Central memory CD8-positive, alpha-beta T cell (primary cell): ENCODE data around the gene CPEB3.

ENCODE experiments used
- ATAC-seq: fragments of 150-1000 bp; cut with Tn5 transposase; replicated peaks from 2 replicates; pipeline ENCODE4 v1.10.0; 2022; ENCODE audit warnings: mild to moderate bottlenecking, moderate FRiP score, moderate number of reproducible peaks; ENCODE audit not compliant: poor library complexity, severe bottlenecking; ENCODE audit errors: extremely low read depth
- DNase-seq, 2 donors: peaks; one replicate each; pipeline ENCODE4 v3.0.0; 2021; ENCODE audit warnings: low spot score in 2 of 2
- H3K27ac Mint-ChIP-seq: one replicate; pipeline ENCODE4 v1.8.0; 2022; ENCODE audit warnings: low read depth, mild to moderate bottlenecking, moderate library complexity, mixed read lengths
- H3K27me3 Mint-ChIP-seq: one replicate; pipeline ENCODE4 v1.8.0; 2022; ENCODE audit warnings: mixed read lengths
- H3K36me3 Mint-ChIP-seq: one replicate; pipeline ENCODE4 v1.8.0; 2022; ENCODE audit warnings: mild to moderate bottlenecking, moderate library complexity, mixed read lengths; ENCODE audit not compliant: insufficient read depth
- H3K4me1 Mint-ChIP-seq: one replicate; pipeline ENCODE4 v1.8.0; 2022; ENCODE audit warnings: mixed read lengths
- H3K4me3 Mint-ChIP-seq: one replicate; pipeline ENCODE4 v1.8.0; 2022; ENCODE audit warnings: mild to moderate bottlenecking, moderate library complexity, mixed read lengths
- H3K9me3 Mint-ChIP-seq: one replicate; pipeline ENCODE4 v1.8.0; 2022; ENCODE audit warnings: mixed read lengths

The CPEB3 gene

GRCh38 chr10:92091965-92092364, 198.9 kb downstream of the CPEB3 start:
- Mint-ChIP-seq H3K4me3 (no peak overlapping the region), H3K36me3 (peaks cover 2% of the 10 kb centered on the region), H3K27ac (no peak overlapping the region), H3K4me1 (peaks cover 5% of the 10 kb centered on the region), H3K27me3 (no peaks in the 10 kb centered on the region), H3K9me3 (no peaks in the 10 kb centered on the region)
- DNase-seq, result no peak
- no peak for ATAC-seq

GRCh38 chr10:92087750-92088395, 203.0 kb downstream of the CPEB3 start:
- peaks cover 4% of the 10 kb centered on the region for H3K4me1 Mint-ChIP-seq
- DNase-seq, result peak; percentile 18 to 33
- H3K36me3 Mint-ChIP-seq, result peaks cover 2% of the 10 kb centered on the region
- H3K27me3 Mint-ChIP-seq, result no peaks in the 10 kb centered on the region
- ATAC-seq, result peak; percentile 85
- no peak overlapping the region for H3K4me3 Mint-ChIP-seq
- no peak overlapping the region for H3K27ac Mint-ChIP-seq
- H3K9me3 Mint-ChIP-seq, result no peaks in the 10 kb centered on the region

GRCh38 chr10:92082583-92083280, 208.1 kb downstream of the CPEB3 start:
- DNase-seq (no peak), ATAC-seq (no peak)
- H3K4me1 Mint-ChIP-seq, result peaks cover 7% of the 10 kb centered on the region
- no peak overlapping the region for H3K27ac Mint-ChIP-seq
- no peak overlapping the region for H3K4me3 Mint-ChIP-seq
- no peaks in the 10 kb centered on the region for H3K27me3 Mint-ChIP-seq
- no peaks in the 10 kb centered on the region for H3K9me3 Mint-ChIP-seq
- peaks cover 14% of the 10 kb centered on the region for H3K36me3 Mint-ChIP-seq

- Mint-ChIP-seq H3K27ac (no peak overlapping the region), H3K27me3 (no peaks in the 10 kb centered on the region), H3K9me3 (no peaks in the 10 kb centered on the region), H3K36me3 (peaks cover 14% of the 10 kb centered on the region), H3K4me3 (no peak overlapping the region), H3K4me1 (peaks cover 7% of the 10 kb centered on the region)
- ATAC-seq (no peak), DNase-seq (no peak)
Measured at GRCh38 chr10:92081641-92082040, 209.2 kb downstream of the CPEB3 start.

- Mint-ChIP-seq H3K9me3 (no peaks in the 10 kb centered on the region), H3K27ac (no peak overlapping the region), H3K4me3 (no peak overlapping the region), H3K36me3 (peaks cover 14% of the 10 kb centered on the region), H3K4me1 (peaks cover 7% of the 10 kb centered on the region), H3K27me3 (no peaks in the 10 kb centered on the region)
- ATAC-seq, result no peak
- DNase-seq, result no peak
Measured at GRCh38 chr10:92080244-92080643, 210.6 kb downstream of the CPEB3 start.

GRCh38 chr10:92079003-92079402, 211.9 kb downstream of the CPEB3 start:
- Mint-ChIP-seq H3K9me3 (no peaks in the 10 kb centered on the region), H3K4me3 (no peak overlapping the region), H3K27ac (no peak overlapping the region), H3K36me3 (peaks cover 15% of the 10 kb centered on the region), H3K4me1 (peaks cover 7% of the 10 kb centered on the region), H3K27me3 (no peaks in the 10 kb centered on the region)
- ATAC-seq (no peak), DNase-seq (no peak)

- Mint-ChIP-seq H3K4me3 (no peak overlapping the region), H3K27me3 (no peaks in the 10 kb centered on the region), H3K9me3 (no peaks in the 10 kb centered on the region), H3K4me1 (no peaks in the 10 kb centered on the region), H3K36me3 (peaks cover 17% of the 10 kb centered on the region), H3K27ac (no peak overlapping the region)
- ATAC-seq (no peak), DNase-seq (no peak)
Measured at GRCh38 chr10:92076722-92077121, 214.2 kb downstream of the CPEB3 start.

GRCh38 chr10:92075829-92076228, 215.0 kb downstream of the CPEB3 start:
- no peak for DNase-seq
- Mint-ChIP-seq H3K4me1 (no peaks in the 10 kb centered on the region), H3K27me3 (no peaks in the 10 kb centered on the region), H3K9me3 (no peaks in the 10 kb centered on the region), H3K36me3 (peaks cover 10% of the 10 kb centered on the region), H3K27ac (no peak overlapping the region), H3K4me3 (no peak overlapping the region)
- ATAC-seq, result no peak

- DNase-seq (no peak), ATAC-seq (no peak)
- Mint-ChIP-seq H3K36me3 (peaks cover 4% of the 10 kb centered on the region), H3K27ac (no peak overlapping the region), H3K27me3 (no peaks in the 10 kb centered on the region), H3K4me3 (no peak overlapping the region), H3K9me3 (no peaks in the 10 kb centered on the region), H3K4me1 (no peaks in the 10 kb centered on the region)
Measured at GRCh38 chr10:92074126-92074887, 216.6 kb downstream of the CPEB3 start.

- no peak overlapping the region for H3K27ac Mint-ChIP-seq
- no peaks in the 10 kb centered on the region for H3K27me3 Mint-ChIP-seq
- ATAC-seq (no peak), DNase-seq (no peak)
- peaks cover 4% of the 10 kb centered on the region for H3K36me3 Mint-ChIP-seq
- no peaks in the 10 kb centered on the region for H3K4me1 Mint-ChIP-seq
- H3K4me3 Mint-ChIP-seq, result no peak overlapping the region
- H3K9me3 Mint-ChIP-seq, result no peaks in the 10 kb centered on the region
Measured at GRCh38 chr10:92068900-92069299, 222.0 kb downstream of the CPEB3 start.

GRCh38 chr10:92066386-92066785, 224.5 kb downstream of the CPEB3 start:
- H3K36me3 Mint-ChIP-seq, result peaks cover 2% of the 10 kb centered on the region
- no peak overlapping the region for H3K27ac Mint-ChIP-seq
- H3K9me3 Mint-ChIP-seq, result no peaks in the 10 kb centered on the region
- H3K27me3 Mint-ChIP-seq, result no peaks in the 10 kb centered on the region
- no peaks in the 10 kb centered on the region for H3K4me1 Mint-ChIP-seq
- H3K4me3 Mint-ChIP-seq, result no peak overlapping the region
- no peak for DNase-seq
- no peak for ATAC-seq

GRCh38 chr10:92064506-92064905, 226.4 kb downstream of the CPEB3 start:
- Mint-ChIP-seq H3K27me3 (no peaks in the 10 kb centered on the region), H3K27ac (no peak overlapping the region), H3K9me3 (no peaks in the 10 kb centered on the region), H3K4me1 (no peaks in the 10 kb centered on the region), H3K36me3 (peaks cover 2% of the 10 kb centered on the region), H3K4me3 (no peak overlapping the region)
- DNase-seq, result no peak
- ATAC-seq, result no peak

- H3K9me3 Mint-ChIP-seq, result no peaks in the 10 kb centered on the region
- H3K27ac Mint-ChIP-seq, result no peak overlapping the region
- H3K36me3 Mint-ChIP-seq, result peaks cover 2% of the 10 kb centered on the region
- no peaks in the 10 kb centered on the region for H3K27me3 Mint-ChIP-seq
- no peak overlapping the region for H3K4me3 Mint-ChIP-seq
- no peak for DNase-seq
- H3K4me1 Mint-ChIP-seq, result no peaks in the 10 kb centered on the region
- ATAC-seq, result no peak
Measured at GRCh38 chr10:92062273-92062672, 228.6 kb downstream of the CPEB3 start.
